Middle frontal gyrus (tissue), 1 donor: ENCODE data around the gene AMMECR1.

Experiments used
- DNase-seq: peaks from one replicate; pipeline ENCODE4 v3.0.0-alpha.2; 2015; ENCODE audit warnings: low spot score; ENCODE audit errors: extremely low spot score

AMMECR1 gene

GRCh38 chrX:110311437-110312230 is 6.3 kb downstream of the AMMECR1 start:
- DNase-seq, result no peak

GRCh38 chrX:110310896-110311295 is 7.0 kb downstream of the AMMECR1 start:
- no peak for DNase-seq

- DNase-seq, result no peak
These were observed 7.7 kb downstream of the AMMECR1 start for GRCh38 chrX:110310000-110310790.

- no peak for DNase-seq
These were observed 9.7 kb downstream of the AMMECR1 start for GRCh38 chrX:110308220-110308619.

- DNase-seq, result no peak
These were observed 13.0 kb downstream of the AMMECR1 start for GRCh38 chrX:110304884-110305283.

GRCh38 chrX:110304371-110304770 is 13.5 kb downstream of the AMMECR1 start:
- no peak for DNase-seq

- DNase-seq, result no peak
These were observed 14.9 kb downstream of the AMMECR1 start for GRCh38 chrX:110302975-110303374.

- DNase-seq, result no peak
These were observed 16.7 kb downstream of the AMMECR1 start for GRCh38 chrX:110301194-110301593.

- no peak for DNase-seq
These were observed 23.8 kb downstream of the AMMECR1 start for GRCh38 chrX:110294087-110294486.

- DNase-seq, result no peak
These were observed 24.2 kb downstream of the AMMECR1 start for GRCh38 chrX:110293658-110294057.

- DNase-seq, result no peak
These were observed 30.3 kb downstream of the AMMECR1 start for GRCh38 chrX:110287605-110288004.

- DNase-seq, result no peak
These were observed 31.8 kb downstream of the AMMECR1 start for GRCh38 chrX:110286106-110286505.

GRCh38 chrX:110284159-110284558 is 33.7 kb downstream of the AMMECR1 start:
- DNase-seq, result no peak

- no peak for DNase-seq
These were observed 35.0 kb downstream of the AMMECR1 start for GRCh38 chrX:110282922-110283321.

- no peak for DNase-seq
These were observed 36.5 kb downstream of the AMMECR1 start for GRCh38 chrX:110281377-110281776.

- DNase-seq, result no peak
These were observed 36.9 kb downstream of the AMMECR1 start for GRCh38 chrX:110280954-110281353.

- no peak for DNase-seq
These were observed 40.3 kb downstream of the AMMECR1 start for GRCh38 chrX:110277609-110278008.

- no peak for DNase-seq
These were observed 41.1 kb downstream of the AMMECR1 start for GRCh38 chrX:110276778-110277177.

- DNase-seq, result no peak
These were observed 49.0 kb downstream of the AMMECR1 start for GRCh38 chrX:110268886-110269285.

- no peak for DNase-seq
These were observed 49.5 kb downstream of the AMMECR1 start for GRCh38 chrX:110268395-110268794.

GRCh38 chrX:110267874-110268273 is 50.0 kb downstream of the AMMECR1 start:
- no peak for DNase-seq

GRCh38 chrX:110265661-110266060 is 52.2 kb downstream of the AMMECR1 start:
- DNase-seq, result no peak

- no peak for DNase-seq
These were observed 58.8 kb downstream of the AMMECR1 start for GRCh38 chrX:110259117-110259516.
